AG08395 (cell line): ENCODE results near the gene PCSK7.
"Not testable (repeated sequence)": the region's sequence is repeated elsewhere in the genome, so short reads cannot be mapped to it uniquely, and the experiment has no call there.

Experiments
- DNase-seq: peaks from one replicate; pipeline ENCODE4 v3.0.0; 2012; ENCODE audit warnings: mixed read lengths, low spot score

The PCSK7 gene

GRCh38 chr11:117214404-117215110, 17.3 kb downstream of the PCSK7 start:
- DNase-seq, result no peak

- DNase-seq, result no peak
These were observed 19.0 kb downstream of the PCSK7 start for GRCh38 chr11:117212697-117213355.

GRCh38 chr11:117210620-117211019, 21.3 kb downstream of the PCSK7 start:
- DNase-seq, result no peak

- not testable (repeated sequence) for DNase-seq
These were observed 22.3 kb downstream of the PCSK7 start for GRCh38 chr11:117209351-117210125.

GRCh38 chr11:117208710-117209109, 23.2 kb downstream of the PCSK7 start:
- not testable (repeated sequence) for DNase-seq

- DNase-seq, result not testable (repeated sequence)
These were observed 24.4 kb downstream of the PCSK7 start for GRCh38 chr11:117207481-117207880.

- not testable (repeated sequence) for DNase-seq
These were observed 25.0 kb downstream of the PCSK7 start for GRCh38 chr11:117206859-117207258.

- not testable (repeated sequence) for DNase-seq
These were observed 25.8 kb downstream of the PCSK7 start for GRCh38 chr11:117206111-117206510.

- DNase-seq, result no peak
These were observed 26.6 kb downstream of the PCSK7 start for GRCh38 chr11:117205211-117205818.

- DNase-seq, result no peak
These were observed 27.4 kb downstream of the PCSK7 start for GRCh38 chr11:117204283-117205080.

- no peak for DNase-seq
These were observed 28.8 kb downstream of the PCSK7 start for GRCh38 chr11:117203069-117203407.

- DNase-seq, result no peak
These were observed 29.3 kb downstream of the PCSK7 start for GRCh38 chr11:117202386-117203068.

GRCh38 chr11:117201658-117202305, 30.1 kb downstream of the PCSK7 start:
- DNase-seq, result no peak

- no peak for DNase-seq
These were observed 30.8 kb downstream of the PCSK7 start for GRCh38 chr11:117200813-117201657.

- DNase-seq, result no peak
These were observed 31.7 kb downstream of the PCSK7 start for GRCh38 chr11:117199916-117200812.

- peak; percentile 96 for DNase-seq
These were observed 32.6 kb downstream of the PCSK7 start, which contains the start of gene TAGLN for GRCh38 chr11:117199053-117199915. Gene TAGLN, plus strand, starts transcription at chr11:117199370. Its CDS starts 3,644 bp downstream, at chr11:117203014.

- DNase-seq, result no peak
These were observed 33.3 kb downstream of the PCSK7 start for GRCh38 chr11:117198613-117199012.
